Mesodermal cell (in vitro differentiated cells): Measurements from ENCODE around the gene ZNF576.
A peak's percentile ranks its signal among the peaks of the same experiment; 100 is the strongest.
"Not testable (repeated sequence)": the region's sequence is repeated elsewhere in the genome, so short reads cannot be mapped to it uniquely, and the experiment has no call there.

Source experiments
- H3K27ac ChIP-seq: 2 replicates; pipeline ENCODE4 v1.7.0; 2013; ENCODE audit warnings: mild to moderate bottlenecking, low read depth, low read length, moderate library complexity; ENCODE audit not compliant: severe bottlenecking
- H3K36me3 ChIP-seq: 2 replicates; pipeline ENCODE4 v1.7.1; 2013; ENCODE audit warnings: mild to moderate bottlenecking, low read length, moderate library complexity; ENCODE audit not compliant: control insufficient read depth, insufficient read depth
- H3K4me1 ChIP-seq: one replicate; pipeline ENCODE4 v1.7.1; 2013; ENCODE audit warnings: mild to moderate bottlenecking, low read length; ENCODE audit not compliant: insufficient read depth, control insufficient read depth, poor library complexity, severe bottlenecking
- H3K4me3 ChIP-seq: 2 replicates; pipeline ENCODE4 v1.7.0; 2013; ENCODE audit warnings: low read length, control low read depth, mild to moderate bottlenecking; ENCODE audit not compliant: insufficient read depth, poor library complexity, severe bottlenecking; ENCODE audit errors: extremely low read depth
- H3K9me3 ChIP-seq: 2 replicates; pipeline ENCODE4 v1.7.1; 2013; ENCODE audit warnings: mild to moderate bottlenecking, low read length, moderate library complexity; ENCODE audit not compliant: control insufficient read depth
- WGBS, 2 experiments: methylation state at CpG; one replicate each; pipeline ENCODE4 v1.1.5; 2013; ENCODE audit warnings: missing lambda C conversion rate in 2 of 2; ENCODE audit not compliant: insufficient coverage in 2 of 2; 5-methylcytosine and 5-hydroxymethylcytosine counted together

The ZNF576 gene

DNA sequence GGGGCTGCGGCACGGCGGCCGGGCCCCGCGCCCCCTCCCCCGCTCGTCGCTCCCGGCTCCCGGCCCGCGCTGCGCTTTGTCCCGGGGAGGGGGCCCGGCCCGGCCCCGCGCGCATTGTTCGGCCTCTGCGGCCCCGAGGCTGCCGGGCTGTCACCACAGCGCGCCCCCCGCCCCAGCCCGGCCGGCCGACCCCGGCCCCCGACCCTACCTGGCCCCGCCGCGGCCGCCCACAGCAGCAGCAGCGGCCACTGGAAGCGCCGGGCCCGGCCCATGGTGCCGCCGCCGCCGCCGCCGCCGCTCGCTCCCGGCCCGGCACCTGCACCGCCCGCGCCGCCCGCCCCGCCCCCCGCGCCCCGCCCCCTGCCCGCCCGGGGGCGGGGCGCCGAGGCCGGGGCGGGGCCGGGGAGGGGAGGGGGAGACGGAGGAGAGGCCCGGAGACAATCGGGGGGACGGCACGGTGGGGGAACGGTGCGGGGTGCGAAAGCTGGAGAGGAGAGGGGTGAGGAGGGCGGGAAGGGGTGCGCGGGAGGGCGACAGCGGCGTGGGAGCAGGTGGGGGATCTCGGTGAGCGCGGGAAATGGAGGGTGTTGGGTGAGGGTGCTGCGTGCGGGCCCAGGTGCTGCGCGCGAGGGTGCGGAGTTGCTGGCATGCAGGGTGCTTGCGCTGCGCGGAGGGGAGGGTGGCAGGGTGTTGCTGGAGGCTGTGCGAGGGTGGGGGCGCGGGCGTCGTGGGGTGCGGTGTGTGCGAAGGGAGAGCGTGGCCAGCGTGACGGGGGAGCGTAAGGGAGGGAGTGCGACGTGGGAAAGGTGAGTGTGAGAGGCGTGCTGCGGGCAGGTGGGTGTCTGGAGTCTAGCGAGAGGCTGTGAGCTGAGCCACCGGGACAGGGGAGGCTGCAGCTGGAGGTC lies 43.4 kb downstream of the ZNF576 start, which contains the start of gene CADM4:
CADM4 (minus strand) TSS at position 332 of the 905 bp plus-strand sequence; CDS start at position 272, 60 bp downstream.
- Histone ChIP-seq H3K9me3 (no peaks in the 10 kb centered on the region), H3K4me3 (peak within 1 kb of the TSS; percentile 53), H3K36me3 (no peaks in the 10 kb centered on the region), H3K4me1 (peaks cover 17% of the 10 kb centered on the region), H3K27ac (no peak within 1 kb of the TSS)
- WGBS, 2 experiments, result 1 to 2% methylated on average over 30 to 44 of the region's 110 CpGs

DNA sequence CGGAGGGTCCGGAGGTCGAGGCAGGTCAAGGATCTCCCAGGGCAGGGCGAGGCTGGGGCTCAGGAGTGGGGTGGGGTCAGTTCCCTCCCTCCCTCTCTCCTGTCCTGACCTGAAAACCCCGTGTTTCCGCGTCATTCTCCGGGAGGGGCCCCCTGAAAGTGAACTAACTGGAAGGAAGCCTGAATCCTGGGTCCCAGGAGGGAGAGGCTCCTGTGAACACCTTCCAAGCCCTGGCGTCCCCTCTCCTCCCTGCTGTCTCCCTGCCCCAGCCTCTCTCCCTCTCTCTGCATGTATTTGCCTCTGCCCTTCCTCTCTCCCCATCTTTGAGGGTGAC lies 44.0 kb downstream of the ZNF576 start:
- H3K4me3 ChIP-seq, result peak overlapping the region; percentile 51
- 5 to 40% methylated on average over 3 to 7 of the region's 9 CpGs for WGBS, 2 experiments

DNA sequence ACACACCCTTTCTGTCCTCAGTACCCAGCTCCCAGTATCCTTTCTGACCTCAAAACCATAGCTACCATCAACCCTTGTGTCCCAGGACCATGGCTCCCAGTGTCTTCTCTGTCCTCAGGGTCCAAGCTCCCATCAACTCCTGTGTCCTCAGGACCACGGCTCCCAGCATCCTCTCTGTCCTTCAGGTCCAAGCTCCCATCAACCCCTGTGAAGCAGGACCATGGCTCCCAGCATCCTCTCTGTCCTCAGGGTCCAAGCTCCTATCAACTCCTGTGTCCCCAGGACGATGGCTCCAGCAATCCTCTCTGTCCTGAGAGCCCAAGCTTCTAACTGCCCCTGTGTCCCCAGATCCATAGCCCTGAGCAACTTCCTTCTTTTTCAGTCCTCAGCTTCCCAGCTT lies 44.9 kb downstream of the ZNF576 start:
- Histone ChIP-seq H3K4me3 (no peak overlapping the region), H3K27ac (no peak overlapping the region), H3K4me1 (peaks cover 6% of the 10 kb centered on the region), H3K9me3 (no peaks in the 10 kb centered on the region), H3K36me3 (peaks cover 5% of the 10 kb centered on the region)
- WGBS, 2 experiments, result 56 to 90% methylated on average over 1 to 2 of the region's 2 CpGs

More for the DNA sequence above, 44.0 kb downstream of the ZNF576 start:
- Histone ChIP-seq H3K36me3 (no peaks in the 10 kb centered on the region), H3K27ac (no peak overlapping the region), H3K9me3 (no peaks in the 10 kb centered on the region), H3K4me1 (peaks cover 12% of the 10 kb centered on the region)

DNA sequence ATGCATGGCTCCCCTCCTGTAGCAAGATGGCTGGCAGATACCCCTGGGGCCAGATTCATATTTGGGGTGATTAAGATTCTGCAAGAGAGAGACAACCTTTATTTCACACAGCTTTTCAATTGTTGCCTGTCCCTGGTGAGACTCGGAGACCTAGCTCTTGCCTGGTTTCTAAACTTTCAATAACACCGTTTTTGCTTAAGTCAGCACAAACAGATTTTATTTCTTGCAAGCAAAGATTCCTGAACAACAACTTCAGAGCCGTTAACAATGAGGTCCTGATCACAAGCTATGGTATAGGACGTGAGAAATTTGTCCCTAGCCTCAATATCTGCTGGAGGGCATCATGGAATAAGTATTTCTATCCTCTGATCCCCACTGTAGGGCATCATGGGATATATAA lies 46.1 kb downstream of the ZNF576 start:
- H3K36me3 ChIP-seq, result peaks cover 11% of the 10 kb centered on the region
- H3K27ac ChIP-seq, result no peak overlapping the region
- H3K4me1 ChIP-seq, result peaks cover 4% of the 10 kb centered on the region
- H3K4me3 ChIP-seq, result no peak overlapping the region
- WGBS, 2 experiments, result 75 to 93% methylated on average over 3 to 4 of the region's 4 CpGs
- H3K9me3 ChIP-seq, result no peaks in the 10 kb centered on the region

DNA sequence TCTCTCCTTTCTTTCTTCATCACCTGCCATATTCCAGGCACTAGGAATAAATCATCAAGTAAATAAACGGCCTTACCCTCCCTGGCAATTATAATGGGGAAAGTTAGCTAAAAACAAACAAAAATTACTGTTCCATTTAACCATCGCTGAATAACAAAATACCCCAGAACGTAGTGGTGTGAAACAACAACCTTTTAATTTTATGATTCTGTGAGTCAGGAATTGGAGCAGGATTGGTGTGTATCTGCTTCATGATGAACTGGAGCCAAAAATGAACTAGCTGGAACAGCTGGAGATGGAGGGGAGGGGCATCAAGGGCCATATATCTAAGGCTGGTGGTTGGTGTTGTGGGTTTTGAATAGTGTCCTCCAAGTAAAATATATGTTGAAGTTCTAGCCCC lies 46.9 kb downstream of the ZNF576 start:
- Histone ChIP-seq H3K27ac (no peak overlapping the region), H3K4me3 (no peak overlapping the region), H3K9me3 (no peaks in the 10 kb centered on the region), H3K4me1 (peaks cover 4% of the 10 kb centered on the region), H3K36me3 (peaks cover 19% of the 10 kb centered on the region)
- no CpG with 5 or more reads among the region's 3 CpGs for WGBS, 2 experiments

DNA sequence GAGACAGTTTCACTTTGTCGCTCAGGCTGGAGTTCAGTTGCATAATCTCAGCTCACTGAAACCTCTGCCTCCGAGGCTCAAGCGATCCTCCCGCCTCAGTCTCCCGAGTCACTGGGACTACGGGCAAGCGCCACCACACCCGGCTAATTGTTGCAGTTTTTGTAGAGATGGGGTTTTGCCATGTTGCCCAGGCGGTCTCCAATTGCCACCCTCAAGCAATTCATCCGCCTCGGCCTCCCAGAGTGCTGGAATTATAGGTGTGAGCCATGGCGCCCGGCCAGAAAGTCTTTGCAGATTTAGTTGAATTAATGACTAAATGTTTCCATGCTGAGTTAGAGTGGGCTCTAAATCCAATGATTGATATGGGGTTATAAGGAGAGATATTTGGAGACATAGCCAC lies 47.8 kb downstream of the ZNF576 start:
- no peak overlapping the region for H3K27ac ChIP-seq
- H3K4me1 ChIP-seq, result peaks cover 1% of the 10 kb centered on the region
- WGBS, 2 experiments, result 85 to 90% methylated on average over 12 to 13 of the region's 13 CpGs
- no peaks in the 10 kb centered on the region for H3K9me3 ChIP-seq
- no peak overlapping the region for H3K4me3 ChIP-seq
- peaks cover 28% of the 10 kb centered on the region for H3K36me3 ChIP-seq

DNA sequence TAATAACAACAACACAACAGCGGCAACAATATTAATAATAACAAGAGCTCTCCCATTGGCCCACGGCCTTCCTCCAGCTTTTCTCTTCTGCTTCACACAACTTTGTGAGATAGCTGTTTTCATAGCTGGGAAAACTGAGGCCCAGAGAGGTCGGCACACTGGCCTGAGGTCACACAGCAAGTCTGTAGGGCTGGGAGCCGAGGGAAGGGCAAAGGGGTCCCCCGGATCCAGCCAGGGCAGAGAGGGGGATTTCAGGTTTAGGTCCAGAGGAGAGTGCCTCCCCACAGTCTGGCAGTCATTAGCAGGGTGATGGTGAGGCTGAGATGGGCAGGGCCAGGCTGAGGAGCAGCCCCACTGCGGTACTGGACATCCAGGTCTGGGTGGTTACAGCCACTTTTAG lies 52.2 kb downstream of the ZNF576 start:
- Histone ChIP-seq H3K36me3 (peaks cover 58% of the 10 kb centered on the region), H3K4me3 (no peak overlapping the region), H3K4me1 (no peaks in the 10 kb centered on the region), H3K27ac (no peak overlapping the region), H3K9me3 (no peaks in the 10 kb centered on the region)
- 86 to 93% methylated on average over 3 to 4 of the region's 6 CpGs for WGBS, 2 experiments

DNA sequence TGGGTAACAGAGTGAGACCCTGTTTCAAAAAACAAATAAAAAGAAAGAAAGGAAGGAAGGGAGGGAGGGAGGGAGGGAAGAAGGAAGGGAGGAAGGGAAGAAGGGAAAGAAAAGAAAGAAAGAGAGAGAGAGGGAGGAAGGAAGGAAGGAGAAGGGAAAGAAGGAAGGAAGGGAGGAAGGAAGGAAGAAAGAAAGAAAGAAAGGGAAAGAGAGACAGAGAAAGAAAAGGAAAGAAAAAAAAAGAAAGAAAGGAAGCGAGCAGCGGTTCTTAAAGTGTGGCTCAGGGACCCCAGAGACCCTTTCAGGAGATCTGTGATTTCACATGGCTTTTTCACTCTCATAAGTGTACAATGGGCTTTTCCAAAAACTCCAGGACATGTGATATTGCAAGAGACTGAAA lies 53.1 kb downstream of the ZNF576 start:
- Histone ChIP-seq H3K27ac (no peak overlapping the region), H3K9me3 (no peaks in the 10 kb centered on the region), H3K4me3 (no peak overlapping the region), H3K36me3 (peaks cover 63% of the 10 kb centered on the region), H3K4me1 (no peaks in the 10 kb centered on the region)
- 93 to 96% methylated on average over 2 of the region's 2 CpGs for WGBS, 2 experiments

DNA sequence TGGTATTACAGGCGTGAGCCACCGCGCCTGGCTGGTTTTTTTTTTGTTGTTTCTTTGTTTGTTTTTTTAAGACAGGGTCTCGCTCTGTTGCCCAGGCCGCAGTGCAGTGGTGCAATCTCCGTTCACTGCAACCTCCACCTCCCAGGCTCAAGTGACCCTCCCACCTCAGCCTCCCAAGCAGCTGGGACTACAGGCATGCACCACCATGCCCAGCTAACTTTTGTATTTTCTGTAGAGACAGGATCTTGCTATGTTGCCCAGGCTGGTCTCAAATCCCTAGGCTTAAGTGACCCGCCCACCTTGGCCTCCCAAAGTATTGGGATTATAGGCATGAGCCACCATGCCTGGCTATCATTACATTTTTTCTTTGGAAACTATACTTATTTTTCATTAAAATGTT lies 53.9 kb downstream of the ZNF576 start:
- not testable (repeated sequence) for H3K9me3 ChIP-seq, H3K4me3 ChIP-seq, H3K4me1 ChIP-seq, H3K27ac ChIP-seq
- H3K36me3 ChIP-seq, result peaks cover 71% of the 10 kb centered on the region
- WGBS, 2 experiments, result 100% methylated on average over 3 of the region's 7 CpGs
